ENCODE results near the gene IL1RAPL1.

IL1RAPL1 gene

GRCh38 chrX:29824176-29824906 is 1237.1 kb downstream of the IL1RAPL1 start:
- no peak for DNase-seq

DNA sequence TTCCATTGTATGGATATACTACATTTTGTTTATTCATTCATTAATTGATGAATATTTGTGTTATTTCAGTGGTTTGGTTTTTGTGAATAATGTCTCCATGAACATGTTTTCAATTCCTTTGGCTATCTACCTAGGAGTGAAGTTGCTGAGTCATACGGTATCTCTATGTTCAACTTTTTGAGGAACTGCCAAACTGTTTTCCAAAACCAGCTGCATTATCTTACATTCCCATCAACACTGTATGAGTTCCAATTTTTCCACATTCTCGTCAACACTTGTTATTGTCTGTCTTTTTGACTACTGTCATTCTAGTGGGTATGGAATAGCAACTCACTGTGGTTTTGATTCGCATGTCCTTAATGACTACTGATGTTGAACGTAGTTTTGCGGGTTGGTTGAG is 1239.5 kb downstream of the IL1RAPL1 start:
- DNase-seq, result no peak

GRCh38 chrX:29834311-29834710 is 1247.1 kb downstream of the IL1RAPL1 start:
- no peak for DNase-seq

DNA sequence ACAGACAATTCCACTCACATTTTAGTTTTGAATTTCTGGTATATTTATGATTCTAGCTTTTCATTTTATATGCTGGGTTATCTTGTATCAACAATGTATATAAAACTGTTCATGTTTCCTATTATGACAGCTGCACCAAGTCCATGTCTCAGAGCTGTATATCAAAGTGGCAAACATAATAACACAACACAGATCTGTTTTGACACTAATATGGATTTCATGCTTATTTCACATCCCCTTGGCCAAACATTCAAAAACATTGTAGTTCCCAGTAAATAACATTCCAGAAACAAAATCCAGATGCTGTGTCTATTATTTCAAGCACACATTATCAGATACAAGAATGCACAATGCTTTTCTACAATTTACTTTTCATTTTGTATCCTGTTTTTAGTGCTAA is 1247.5 kb downstream of the IL1RAPL1 start:
- no peak for DNase-seq

DNA sequence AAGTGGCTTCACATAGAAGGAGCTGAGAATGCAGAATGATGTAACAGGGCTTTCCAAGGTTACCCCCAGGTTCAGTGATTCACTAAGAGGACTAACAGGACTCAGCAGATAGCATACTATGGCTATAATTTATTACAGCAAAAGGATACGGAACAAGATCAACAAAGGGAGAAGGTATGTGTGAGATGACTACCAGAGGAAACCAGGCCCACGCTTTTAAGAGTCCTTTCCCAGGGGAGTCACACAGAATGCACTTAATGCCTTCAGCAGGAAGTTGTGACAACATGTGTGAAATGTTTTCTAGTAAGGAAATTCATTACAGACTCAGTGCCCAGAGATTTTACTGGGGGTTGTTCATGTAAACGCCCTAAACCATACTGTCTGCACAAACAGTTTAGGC is 1254.5 kb downstream of the IL1RAPL1 start:
- no peak for DNase-seq

DNA sequence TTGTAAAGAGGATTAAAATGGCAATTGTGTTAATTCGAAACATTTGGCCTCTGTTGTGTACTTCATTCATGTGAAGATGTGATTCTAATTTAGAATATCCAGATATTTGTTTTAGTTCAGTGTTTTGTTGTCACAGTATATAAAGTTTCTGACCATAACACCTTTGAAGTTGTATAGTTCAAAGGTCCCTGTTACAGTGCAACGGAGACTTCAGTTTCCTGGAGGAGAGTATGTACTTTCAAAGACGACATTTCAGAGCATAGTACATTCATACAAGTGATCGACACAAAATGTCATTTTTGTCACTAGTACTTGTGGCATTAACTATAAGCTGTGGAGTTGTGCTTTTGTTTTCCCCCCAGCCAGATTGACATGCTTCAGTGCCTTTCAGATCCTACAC is 1255.3 kb downstream of the IL1RAPL1 start:
- DNase-seq, result no peak

GRCh38 chrX:29851857-29852605 is 1264.8 kb downstream of the IL1RAPL1 start:
- no peak for DNase-seq

DNA sequence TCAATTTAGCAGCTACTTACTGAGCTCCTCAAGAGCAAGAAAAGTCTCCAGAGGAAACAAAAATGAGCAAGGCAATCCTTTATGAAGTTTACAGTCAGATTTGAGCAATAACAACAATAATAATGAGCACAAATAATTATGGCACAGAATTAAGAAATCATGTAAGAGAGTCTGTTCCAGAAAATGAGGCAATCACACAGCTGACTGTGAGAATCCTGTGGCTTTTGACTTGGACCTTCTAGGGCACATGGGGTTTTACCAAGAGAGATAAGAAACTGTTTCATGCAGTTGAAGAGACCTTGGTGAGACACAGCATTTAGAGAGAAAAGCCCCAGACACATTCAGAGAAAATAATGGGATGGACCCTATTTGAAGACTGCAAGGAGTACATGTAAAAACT is 1265.5 kb downstream of the IL1RAPL1 start:
- DNase-seq, result no peak

DNA sequence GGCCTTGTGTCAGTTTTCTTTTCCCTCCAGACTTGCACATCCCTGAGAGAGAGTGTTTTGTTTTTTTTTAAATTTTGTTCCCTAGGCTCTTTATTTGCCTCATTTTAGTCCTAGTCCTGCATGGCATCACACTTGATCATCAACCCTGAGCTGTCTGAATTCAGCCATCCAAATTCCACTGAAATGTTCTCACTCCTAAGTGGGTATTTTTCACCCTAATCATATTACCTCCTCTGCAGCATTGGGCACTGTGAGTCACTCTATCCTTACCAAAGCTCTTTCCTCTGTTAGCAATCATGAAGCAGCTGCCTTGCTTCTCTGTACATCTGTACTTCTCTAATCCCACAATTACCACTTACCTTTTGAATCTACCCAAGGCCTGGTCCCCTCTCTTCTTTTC is 1271.5 kb downstream of the IL1RAPL1 start:
- DNase-seq, result no peak

- no peak for DNase-seq
These were observed 1275.0 kb downstream of the IL1RAPL1 start for GRCh38 chrX:29862126-29862677.

GRCh38 chrX:29867971-29868370 is 1280.7 kb downstream of the IL1RAPL1 start:
- DNase-seq, result no peak

GRCh38 chrX:29869837-29870236 is 1282.6 kb downstream of the IL1RAPL1 start:
- no peak for DNase-seq

DNA sequence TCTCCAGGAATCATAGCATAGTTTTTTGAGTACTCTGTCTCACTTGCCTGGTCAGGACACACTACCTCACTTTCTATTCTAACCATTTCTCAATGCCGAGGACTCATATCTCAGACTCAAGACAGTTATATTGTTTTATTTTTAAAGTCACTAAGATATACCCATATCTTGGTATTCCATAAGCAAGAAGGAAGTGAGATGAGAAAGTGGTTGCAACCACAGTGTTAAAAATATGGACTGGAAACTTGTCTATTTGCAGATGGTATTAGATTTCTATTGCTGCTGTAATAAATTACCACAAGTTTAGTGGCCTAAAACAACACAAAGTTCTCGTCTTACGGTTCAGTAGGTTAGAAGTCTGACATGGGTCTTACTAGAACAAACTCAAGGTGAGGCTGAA is 1283.4 kb downstream of the IL1RAPL1 start:
- no peak for DNase-seq

GRCh38 chrX:29872831-29873230 is 1285.6 kb downstream of the IL1RAPL1 start:
- DNase-seq, result no peak

- no peak for DNase-seq
These were observed 1289.5 kb downstream of the IL1RAPL1 start for GRCh38 chrX:29876733-29877132.

GRCh38 chrX:29880977-29881376 is 1293.7 kb downstream of the IL1RAPL1 start:
- no peak for DNase-seq

- DNase-seq, result no peak
These were observed 1302.8 kb downstream of the IL1RAPL1 start for GRCh38 chrX:29890004-29890403.

- no peak for DNase-seq
These were observed 1303.5 kb downstream of the IL1RAPL1 start for GRCh38 chrX:29890646-29891200.

- DNase-seq, result no peak
These were observed 1314.8 kb downstream of the IL1RAPL1 start for GRCh38 chrX:29902004-29902403.

DNA sequence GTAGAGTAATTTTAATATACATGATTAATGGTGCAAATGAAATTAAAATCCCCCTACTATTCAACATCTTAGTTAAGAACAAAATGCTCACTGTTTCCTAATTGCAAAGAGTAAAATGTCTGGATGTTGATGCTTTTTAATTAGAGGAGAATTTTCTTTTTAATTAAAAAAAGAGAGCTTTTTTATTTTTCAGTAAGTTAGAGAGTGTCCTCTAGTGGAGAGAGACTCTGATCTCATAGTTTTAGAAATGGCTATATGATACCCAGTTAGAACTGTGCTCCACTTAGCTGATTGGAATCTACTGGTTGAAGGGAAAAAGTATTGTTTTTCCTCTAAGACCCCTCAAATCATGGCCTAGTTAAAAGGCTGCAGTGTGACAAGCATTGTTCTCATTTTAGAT is 1316.1 kb downstream of the IL1RAPL1 start:
- DNase-seq, result no peak

- no peak for DNase-seq
These were observed 1324.4 kb downstream of the IL1RAPL1 start for GRCh38 chrX:29911673-29912072.

GRCh38 chrX:29913647-29914046 is 1326.4 kb downstream of the IL1RAPL1 start:
- DNase-seq, result no peak

- no peak for DNase-seq
These were observed 1335.4 kb downstream of the IL1RAPL1 start for GRCh38 chrX:29922607-29923006.

- no peak for DNase-seq
These were observed 1338.8 kb downstream of the IL1RAPL1 start for GRCh38 chrX:29926056-29926455.
